Right lobe of liver (tissue), 6 donors: ENCODE data around the gene C2CD4D. TPM values are rescaled to one million over a fixed set of nuclear protein-coding genes. Genes with fewer than 3 reads are reported as not detected.

ENCODE experiments used
- ATAC-seq, 4 donors: fragments of 200-7000 bp; cut with Tn5 transposase; one replicate each; pipeline ENCODE4 v1.9.1; 2020; ENCODE audit warnings: mild to moderate bottlenecking in 4 of 4, moderate library complexity in 4 of 4
- DNase-seq, 3 donors: peaks; one replicate each; pipeline ENCODE4 v3.0.0-alpha.2; 2020
- H3K27ac ChIP-seq, 3 donors: fragments of 200-600 bp; one replicate each; pipeline ENCODE4 v1.8.0; 2022
- H3K27me3 ChIP-seq, 2 donors: fragments of 200-600 bp; one replicate each; pipeline ENCODE4 v1.8.0; 2022
- H3K36me3 ChIP-seq, 4 donors: fragments of 200-600 bp; sonication (generic) in 1 of 4; one replicate each; pipeline versions ENCODE4 v1.5.1 to v1.8.0; 2017 to 2022; ENCODE audit warnings: control low read depth in 1 of 4
- H3K4me1 ChIP-seq, 4 donors: fragments of 200-600 bp; sonication (generic) in 1 of 4; one replicate each; pipeline versions ENCODE4 v1.5.1 to v1.8.0; 2017 to 2022; ENCODE audit warnings: control low read depth in 1 of 4
- H3K4me3 ChIP-seq, 3 donors: fragments of 200-600 bp; one replicate each; pipeline ENCODE4 v1.8.0; 2022
- H3K9me3 ChIP-seq, 4 donors: fragments of 200-600 bp; sonication (generic) in 1 of 4; one replicate each; pipeline versions ENCODE4 v1.5.1 to v1.8.0; 2017 to 2022; ENCODE audit warnings: control low read depth in 1 of 4
- POLR2A ChIP-seq: fragments of 450-650 bp; IDR thresholded peaks from one replicate; pipeline ENCODE4 v1.6.1; 2017; ENCODE audit warnings: antibody characterized with exemption, mild to moderate bottlenecking
- WGBS: methylation state at CpG from one replicate; pipeline ENCODE4 v1.1.6; 2018; ENCODE audit warnings: low coverage, low lambda C conversion rate; ENCODE audit not compliant: insufficient coverage; ENCODE audit errors: missing lambda C conversion rate; 5-methylcytosine and 5-hydroxymethylcytosine counted together
- intact Hi-C, 2 donors: fragments of 100-400 bp; cut with DNase I; formaldehyde crosslinking; loops; one replicate each; pipeline versions ENCODE4 v1.11.2 to v1.14.1; 2022
- small RNA-seq, 2 experiments: library from RNA; depleted of rRNA; stranded (forward); fragments of <200 nt; gene quantifications; one replicate each; pipeline ENCODE3, GENCODE V24; 2016
- total RNA-seq, 6 experiments: library from RNA; depleted of rRNA in 2 of 6; stranded (reverse); fragments of >200 nt in 2 of 6; fragmentation: NEBNext Ultra II Directional in 3 of 6; extraction: Animal tissue kit (Norgen Biotek cat#: 25700) in 3 of 6; gene quantifications; one replicate each; pipeline versions ENCODE4 v1.1.0 to v1.2.4, GENCODE V29; 2016 to 2023
- TF ChIP-seq, protein P1 (sequence below), 4 donors: fragments of 200-600 bp in 3 of 4; fragments of 450-650 bp in 1 of 4; IDR thresholded peaks; one replicate each; pipeline versions ENCODE4 v1.5.1 to v1.8.0; 2016 to 2022; ENCODE audit warnings: antibody characterized with exemption in 4 of 4, mild to moderate bottlenecking in 2 of 4
- donor health status: DM: no; HTN: yes; CAD: no.
- donor health status: DM: no; HTN: no; CAD: no.
- donor health status: DM: no; HTN: no; CAD: no.
- donor health status: DM: no; HTN: yes; CAD: no.
- donor health status: DM: no; HTN: yes; CAD: no.

C2CD4D gene
- total RNA-seq, 6 experiments from 2014 or later: not detected

DNA sequence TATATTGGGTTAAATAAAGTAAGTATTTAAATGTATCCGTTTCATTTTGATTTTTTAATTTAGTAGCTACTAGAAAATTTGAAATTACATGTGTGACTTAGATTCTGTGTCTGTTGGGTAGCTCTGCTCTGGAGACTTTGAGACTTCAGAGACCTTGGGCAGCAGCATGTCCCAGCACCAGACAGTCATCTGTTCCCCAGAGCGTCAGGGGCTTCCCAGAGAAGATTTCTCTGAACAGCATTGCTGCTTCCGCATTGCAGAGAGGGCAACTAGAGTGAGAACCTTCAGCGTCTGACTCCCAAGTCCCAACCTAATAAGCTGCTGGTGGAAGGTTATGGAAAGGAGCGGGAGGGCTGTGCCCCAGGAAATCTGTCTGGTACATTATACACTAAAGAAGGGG, 41.0 kb downstream of the C2CD4D start:
- no peaks in the 10 kb centered on the region for H3K36me3 ChIP-seq
- H3K27me3 ChIP-seq: no peaks in the 10 kb centered on the region
- H3K27ac ChIP-seq: no peak overlapping the region
- H3K9me3 ChIP-seq: no peaks in the 10 kb centered on the region
- intact Hi-C loops: no loop called here
- ATAC-seq: no peak
- no peak for TF ChIP-seq POLR2A
- TF ChIP-seq, protein P1, sequence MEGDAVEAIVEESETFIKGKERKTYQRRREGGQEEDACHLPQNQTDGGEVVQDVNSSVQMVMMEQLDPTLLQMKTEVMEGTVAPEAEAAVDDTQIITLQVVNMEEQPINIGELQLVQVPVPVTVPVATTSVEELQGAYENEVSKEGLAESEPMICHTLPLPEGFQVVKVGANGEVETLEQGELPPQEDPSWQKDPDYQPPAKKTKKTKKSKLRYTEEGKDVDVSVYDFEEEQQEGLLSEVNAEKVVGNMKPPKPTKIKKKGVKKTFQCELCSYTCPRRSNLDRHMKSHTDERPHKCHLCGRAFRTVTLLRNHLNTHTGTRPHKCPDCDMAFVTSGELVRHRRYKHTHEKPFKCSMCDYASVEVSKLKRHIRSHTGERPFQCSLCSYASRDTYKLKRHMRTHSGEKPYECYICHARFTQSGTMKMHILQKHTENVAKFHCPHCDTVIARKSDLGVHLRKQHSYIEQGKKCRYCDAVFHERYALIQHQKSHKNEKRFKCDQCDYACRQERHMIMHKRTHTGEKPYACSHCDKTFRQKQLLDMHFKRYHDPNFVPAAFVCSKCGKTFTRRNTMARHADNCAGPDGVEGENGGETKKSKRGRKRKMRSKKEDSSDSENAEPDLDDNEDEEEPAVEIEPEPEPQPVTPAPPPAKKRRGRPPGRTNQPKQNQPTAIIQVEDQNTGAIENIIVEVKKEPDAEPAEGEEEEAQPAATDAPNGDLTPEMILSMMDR (IDR thresholded peaks at IDR 0.05): no peak
- H3K4me3 ChIP-seq: no peak overlapping the region
- 88% methylated on average over 5 of the region's 5 CpGs for whole genome bisulfite sequencing
- no peaks in the 10 kb centered on the region for H3K4me1 ChIP-seq
- DNase-seq: no peak

DNA sequence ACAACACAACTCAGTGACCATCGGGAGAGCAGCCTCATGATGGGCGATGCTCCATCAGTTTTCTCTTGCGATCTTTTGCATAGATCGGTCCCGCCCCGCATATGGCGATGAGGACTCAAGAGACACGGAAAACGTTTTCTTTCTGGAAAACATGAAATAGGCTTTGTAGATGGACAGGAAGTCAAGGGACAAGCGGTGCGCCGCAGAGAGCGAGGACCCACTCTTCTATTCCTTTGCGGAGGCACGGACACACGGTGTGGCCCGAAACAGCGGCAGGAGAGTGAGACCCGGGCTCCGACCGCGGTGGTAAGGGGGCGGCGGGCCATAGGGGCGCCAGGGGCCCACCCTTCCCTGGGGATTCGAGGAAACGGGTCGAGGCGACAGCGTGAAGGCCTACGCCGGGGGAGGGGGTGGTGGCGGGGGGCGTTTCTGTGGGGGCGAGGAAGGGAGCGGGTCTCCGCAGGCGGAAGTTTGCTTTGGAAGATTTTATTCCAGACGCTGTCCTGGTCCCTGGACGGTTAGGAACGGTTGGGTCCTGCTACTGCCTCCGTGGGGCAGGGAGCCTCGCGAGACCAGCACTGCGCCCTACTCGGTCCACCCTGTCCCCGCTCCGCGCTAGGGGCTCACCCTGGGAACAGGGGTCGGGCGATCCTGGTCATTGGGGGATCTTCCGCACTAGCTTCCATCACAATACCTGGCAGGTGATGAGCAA, 48.5 kb downstream of the C2CD4D start:
- WGBS: under 1% methylated on average over 28 of the region's 52 CpGs
- TF ChIP-seq, protein P1 (IDR thresholded peaks at IDR 0.05): no peak
- TF ChIP-seq POLR2A: no peak
- DNase-seq: peak in 1 of 3 donors; percentile 28
- H3K9me3 ChIP-seq: no peaks in the 10 kb centered on the region
- H3K27me3 ChIP-seq: no peaks in the 10 kb centered on the region
- ATAC-seq: peak in 3 of 4 donors; percentile 1 to 28 (median 26)
- peaks cover 0 to 11% (median 0%) of the 10 kb centered on the region in 4 donors for H3K4me1 ChIP-seq
- intact Hi-C loops: no loop called here
- H3K36me3 ChIP-seq: no peaks in the 10 kb centered on the region
- H3K4me3 ChIP-seq: peak overlapping the region; percentile 55 to 70 (median 55)
- H3K27ac ChIP-seq: no peak overlapping the region

DNA sequence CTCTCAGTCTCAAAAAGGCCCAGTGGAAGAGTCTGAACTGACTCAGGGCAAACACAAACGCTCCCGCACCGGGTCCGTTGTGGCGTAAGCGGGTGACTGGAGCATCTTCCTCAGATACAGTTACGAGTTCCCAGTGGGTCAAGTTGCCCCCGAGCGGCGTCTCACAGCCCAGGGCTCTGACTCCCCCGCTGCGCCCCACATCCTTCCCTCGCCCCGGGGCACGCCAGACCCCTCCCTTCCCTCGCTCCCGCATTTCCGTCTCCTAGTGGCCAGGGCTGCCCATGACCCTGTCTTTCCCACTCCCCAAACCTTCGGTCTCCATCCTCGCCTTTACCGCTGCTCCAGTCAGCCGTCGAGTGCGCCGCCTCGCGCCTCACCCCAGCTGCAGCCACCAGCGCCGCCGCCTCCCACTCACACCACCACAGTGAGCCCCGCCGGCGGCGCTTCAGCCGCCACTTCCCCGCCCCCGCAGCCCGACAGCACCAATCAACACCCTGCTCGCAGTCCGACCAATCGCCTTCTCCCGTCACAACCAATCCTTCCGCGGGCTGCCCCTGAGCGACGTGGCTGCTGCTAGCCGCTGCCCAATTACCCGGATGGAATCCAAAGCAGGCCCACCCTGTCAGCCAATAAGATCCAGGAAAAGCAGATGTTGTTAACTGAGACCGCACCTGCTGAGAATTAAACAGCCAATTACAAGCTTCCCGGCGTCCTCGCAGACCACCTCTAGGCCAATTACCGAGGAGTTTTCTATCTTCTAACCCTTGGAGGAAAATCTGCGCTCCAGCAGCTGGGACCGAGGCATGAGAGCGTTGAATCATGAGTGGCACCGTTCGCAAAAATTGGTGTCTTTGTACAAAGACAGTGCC, 49.3 kb downstream of the C2CD4D start, which contains the start of gene TDRKH:
Gene TDRKH (minus strand): TSS at position 430 of the 869 bp plus-strand sequence. CDS start 7,478 bp downstream, outside the sequence.
- no peaks in the 10 kb centered on the region for H3K27me3 ChIP-seq
- WGBS: 0% methylated on average over 33 of the region's 58 CpGs
- ATAC-seq (peak; percentile 97 to 100 (median 98)), DNase-seq (peak; percentile 98 to 99 (median 99))
- intact Hi-C loops: no loop called here
- TF ChIP-seq POLR2A: peak; percentile 79
- TF ChIP-seq, protein P1 (IDR thresholded peaks at IDR 0.05): peak in 3 of 4 donors; percentile 16 to 23 (median 20)
- H3K9me3 ChIP-seq: no peaks in the 10 kb centered on the region
- no peaks in the 10 kb centered on the region for H3K36me3 ChIP-seq
- H3K27ac ChIP-seq: peak within 1 kb of the TSS in 1 of 3 donors; percentile 3
- peak within 1 kb of the TSS; percentile 55 to 70 (median 65) for H3K4me3 ChIP-seq
- H3K4me1 ChIP-seq: peaks cover 0 to 11% (median 0%) of the 10 kb centered on the region in 4 donors

Small RNA genes lying within 50 kb of the gene (small RNA-seq; reads per million reads assigned to genes)
- 0 reads per million in 2 experiments for gene RF00019

Other genes starting within 250 kb of the C2CD4D start
- gene SNX27, start 227.8 kb downstream of the C2CD4D start, total RNA-seq: 10 to 100 TPM; 14.9 to 21.4 (median 16.9) TPM
- not detected for gene CELF3, start 123.0 kb downstream of the C2CD4D start, total RNA-seq
- not detected for gene RIIAD1, start 118.3 kb downstream of the C2CD4D start, total RNA-seq
- 10 to 100 TPM; 21.3 to 35.7 (median 28.4) TPM for gene MRPL9, start 76.3 kb downstream of the C2CD4D start, total RNA-seq
- 10 to 100 TPM in 1 of 6 experiments, 1 to 10 TPM in 5; 1.7 to 12.1 (median 3.3) TPM for gene TDRKH, start 49.3 kb downstream of the C2CD4D start, total RNA-seq
- under 1 TPM; 0.12 to 0.37 (median 0.18) TPM for gene LINGO4, start 34.4 kb downstream of the C2CD4D start, total RNA-seq
- gene RORC, start 8.0 kb downstream of the C2CD4D start, total RNA-seq: 10 to 100 TPM; 13.3 to 33.9 (median 21.5) TPM
- gene THEM5, start 13.9 kb upstream of the C2CD4D start, total RNA-seq: not detected
- 10 to 100 TPM in 2 of 6 experiments, 1 to 10 TPM in 4; 8.5 to 19.1 (median 9.2) TPM for gene THEM4, start 69.7 kb upstream of the C2CD4D start, total RNA-seq
- gene S100A10, start 154.0 kb upstream of the C2CD4D start, total RNA-seq: 100 to 1,000 TPM in 1 of 6 experiments, 10 to 100 TPM in 5; 48.5 to 192 (median 61.7) TPM
- 10 to 100 TPM; 11.0 to 68.5 (median 25.3) TPM for gene S100A11, start 197.2 kb upstream of the C2CD4D start, total RNA-seq
- gene TCHHL1, start 249.2 kb upstream of the C2CD4D start, total RNA-seq: not detected